ENCODE measurements around the gene WAC.

GRCh38 chr10:28566458-28567015, 33.6 kb downstream of the WAC start:
- TF ChIP-seq POLR2A (IDR thresholded peaks at IDR 0.05) (no peak), CTCF (IDR thresholded peaks at IDR 0.05) (no peak)

Data from thyroid gland (tissue), 4 donors.